Activated CD4-positive, alpha-beta T cell treated with anti-CD3 and anti-CD28 coated beads, Interleukin-10, Interleukin-2, amounts not matched to agents 100 ng/mL and 50 ng/mL, durations not matched to agents 16 hours and 8 hours (primary cell): ENCODE measurements around the gene NYAP2.

Source experiments
- DNase-seq: peaks from one replicate; pipeline ENCODE4 v3.0.0-alpha.2; 2020

The NYAP2 gene

DNA sequence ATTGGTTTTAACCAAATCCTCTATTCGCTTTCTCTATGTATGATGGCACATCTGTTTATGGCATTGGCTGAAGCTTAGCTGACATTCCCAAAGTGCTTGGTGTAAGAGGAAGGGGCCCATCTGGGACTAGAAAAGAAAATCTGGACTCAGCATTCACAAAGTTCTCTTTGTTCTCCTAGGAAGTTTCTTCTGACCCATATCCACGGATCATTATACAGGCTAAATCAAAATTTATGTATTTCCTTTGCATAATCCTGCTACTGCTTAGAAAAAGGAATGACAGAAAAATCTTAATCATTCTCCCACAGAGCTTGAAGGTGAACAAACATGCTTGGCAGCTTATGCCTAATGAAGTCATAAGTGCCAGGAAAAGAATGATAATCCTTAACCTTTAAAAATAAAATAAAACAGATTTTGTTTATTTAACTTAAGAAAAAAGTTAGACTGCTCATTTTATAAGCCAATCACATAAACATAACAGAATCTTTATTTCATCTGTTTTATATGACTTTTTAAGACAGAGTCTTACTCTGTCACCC lies 88.4 kb downstream of the NYAP2 start:
- no peak for DNase-seq

DNA sequence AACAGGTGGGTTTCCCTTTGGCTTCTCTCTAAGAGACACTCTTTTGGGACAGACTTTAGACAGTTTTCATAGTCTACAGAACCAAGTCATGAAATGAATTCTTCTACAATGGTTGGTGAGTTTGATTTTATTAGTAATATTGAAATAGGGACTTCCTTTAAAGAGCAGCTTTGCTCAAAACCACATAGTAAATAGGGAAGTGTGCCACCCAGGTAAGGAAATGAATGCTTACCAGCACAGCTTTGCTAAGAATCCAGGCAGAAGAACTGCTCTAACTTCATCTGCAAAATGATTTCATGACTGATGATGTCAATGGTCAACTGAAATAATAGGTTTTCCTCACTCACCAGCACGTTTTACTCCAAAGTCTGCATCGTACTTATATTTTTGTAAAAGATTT lies 89.2 kb downstream of the NYAP2 start:
- DNase-seq: no peak

DNA sequence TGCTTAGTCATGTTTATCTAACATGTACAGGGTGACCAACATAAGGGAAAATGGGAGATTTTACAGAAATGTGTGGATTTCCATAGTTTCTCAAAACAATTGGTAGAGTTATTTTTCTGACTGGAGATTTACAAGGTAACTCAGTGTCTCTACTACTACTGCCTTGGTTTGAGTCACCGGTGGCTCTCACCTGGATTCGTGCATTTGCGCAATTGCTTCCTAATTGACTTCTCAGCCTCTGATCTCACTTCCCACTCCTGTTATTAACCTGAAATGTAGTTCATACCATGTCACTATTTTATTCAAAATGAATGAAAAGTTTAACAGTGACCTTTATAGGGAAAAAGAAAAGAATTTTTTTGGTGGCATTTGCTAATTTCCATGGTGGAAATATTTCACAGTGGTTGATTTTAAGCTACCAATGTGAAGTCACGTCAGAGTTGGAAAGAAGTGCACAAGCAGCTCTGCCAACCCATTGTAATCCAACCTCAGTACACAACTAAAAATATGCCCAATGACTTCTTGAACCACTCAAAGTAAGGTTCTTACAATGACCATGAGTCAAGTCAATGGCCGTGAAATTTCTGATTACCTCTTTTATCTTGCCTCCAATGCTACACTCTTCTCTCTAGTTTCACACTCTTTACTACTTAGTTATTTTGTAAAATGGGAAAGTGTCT lies 94.0 kb downstream of the NYAP2 start:
- DNase-seq: no peak

DNA sequence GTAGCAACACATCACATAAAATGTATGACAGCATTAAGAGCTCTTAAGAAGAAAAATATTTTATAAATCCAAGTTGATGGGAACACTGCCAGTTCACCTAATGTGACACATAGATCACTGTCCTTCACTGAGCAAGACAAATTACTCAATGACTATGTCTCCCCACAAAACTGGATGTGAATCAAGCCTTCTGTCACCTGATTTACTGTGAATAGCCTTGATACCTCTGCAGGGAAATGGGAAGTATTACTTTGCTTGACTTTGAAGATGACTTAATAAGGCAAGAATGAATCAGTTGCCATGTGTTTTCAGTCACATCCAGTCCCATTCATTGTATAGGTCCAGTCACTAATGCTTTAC lies 94.6 kb downstream of the NYAP2 start:
- peak; percentile 1 for DNase-seq

DNA sequence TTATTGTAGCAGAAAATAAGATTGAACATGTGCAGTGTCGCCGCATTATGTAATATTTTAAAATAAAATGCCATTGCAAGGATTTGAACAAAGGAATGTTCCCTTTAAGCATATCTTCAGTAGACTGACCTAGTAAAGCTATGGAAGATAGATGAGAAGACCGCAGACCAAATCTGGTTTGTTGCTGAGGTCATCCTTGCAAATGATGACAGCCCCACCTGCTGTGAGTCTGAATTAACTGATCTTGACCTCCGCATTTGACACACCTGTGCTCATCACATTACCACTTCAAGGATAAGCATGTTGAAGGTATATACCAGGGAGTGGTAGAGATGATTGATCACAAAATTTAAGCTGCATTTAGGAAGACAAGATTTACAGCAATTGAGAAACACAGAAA lies 96.2 kb downstream of the NYAP2 start:
- no peak for DNase-seq

DNA sequence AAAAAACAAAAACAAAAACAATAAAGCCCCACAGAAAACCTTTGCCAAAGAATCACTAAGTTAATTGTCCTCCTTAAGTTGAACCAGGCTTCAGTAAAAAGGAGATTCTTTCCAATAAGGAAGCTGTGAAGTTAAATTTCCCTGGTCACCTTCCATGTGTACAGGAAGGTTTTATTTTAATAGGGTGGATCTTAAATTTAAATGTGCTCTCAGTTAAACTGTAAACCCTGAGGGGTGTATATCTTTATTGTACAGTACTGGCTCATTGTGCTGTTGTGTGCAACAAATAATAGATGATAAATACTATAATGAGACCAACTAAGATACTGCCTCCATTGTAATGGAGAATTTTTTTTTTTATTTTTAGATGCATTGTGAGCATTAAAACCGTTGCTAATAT lies 97.1 kb downstream of the NYAP2 start:
- DNase-seq: no peak

DNA sequence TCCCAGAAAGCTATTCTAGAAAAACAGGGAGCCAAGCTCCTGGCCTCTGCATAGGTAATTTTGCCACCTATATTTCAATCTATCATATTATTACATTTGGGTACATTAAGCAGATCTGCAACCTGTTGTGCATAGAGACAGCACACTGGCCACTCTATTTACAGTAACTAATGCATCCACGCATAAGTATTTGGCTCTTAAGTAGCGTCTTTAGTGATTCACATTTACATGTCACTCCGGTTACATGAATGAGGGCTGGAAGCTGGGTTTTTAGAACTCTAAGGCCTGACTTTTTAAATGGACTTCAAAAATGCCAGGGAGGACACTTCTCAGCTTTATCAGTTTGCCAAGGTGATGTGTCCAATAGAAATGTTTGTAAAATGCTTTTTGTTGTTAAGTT lies 97.7 kb downstream of the NYAP2 start:
- DNase-seq: no peak

DNA sequence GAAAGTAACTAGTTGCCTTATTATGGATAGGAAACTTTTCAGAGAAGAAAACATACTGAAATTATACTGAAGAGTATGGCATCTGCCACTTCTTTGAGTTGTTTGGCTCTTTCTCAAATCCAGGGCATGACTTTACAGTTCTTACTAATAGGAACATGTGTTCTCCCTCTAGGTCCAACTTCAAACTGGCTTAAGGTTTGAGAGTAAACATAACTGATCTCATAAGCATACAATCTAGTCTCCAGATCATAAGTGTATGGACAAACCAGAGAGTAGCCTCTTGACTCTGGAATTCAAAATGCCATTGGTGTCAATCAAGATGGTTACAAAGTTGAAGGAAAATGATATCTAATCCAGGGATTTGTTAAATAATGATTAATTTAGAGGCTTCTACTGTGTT lies 101.5 kb downstream of the NYAP2 start:
- DNase-seq: no peak

DNA sequence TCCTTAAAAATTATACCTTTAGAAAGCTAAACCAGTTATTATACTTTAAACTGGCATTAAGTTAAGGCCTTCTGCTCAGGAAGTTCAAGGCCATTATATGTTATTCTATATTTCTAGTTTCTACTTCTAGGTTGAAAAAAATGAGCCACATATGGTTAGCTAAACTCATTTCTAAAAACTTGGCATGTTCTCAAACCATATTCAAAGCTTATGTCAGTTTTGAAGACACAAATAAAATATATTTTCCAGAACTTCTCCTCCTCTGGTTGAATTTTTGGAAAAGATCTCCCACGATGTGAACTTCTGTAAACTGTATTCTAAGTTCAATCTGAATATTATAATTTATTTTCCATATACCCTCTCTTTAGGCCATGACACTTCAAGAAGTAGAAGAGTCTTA lies 103.5 kb downstream of the NYAP2 start:
- DNase-seq: no peak

DNA sequence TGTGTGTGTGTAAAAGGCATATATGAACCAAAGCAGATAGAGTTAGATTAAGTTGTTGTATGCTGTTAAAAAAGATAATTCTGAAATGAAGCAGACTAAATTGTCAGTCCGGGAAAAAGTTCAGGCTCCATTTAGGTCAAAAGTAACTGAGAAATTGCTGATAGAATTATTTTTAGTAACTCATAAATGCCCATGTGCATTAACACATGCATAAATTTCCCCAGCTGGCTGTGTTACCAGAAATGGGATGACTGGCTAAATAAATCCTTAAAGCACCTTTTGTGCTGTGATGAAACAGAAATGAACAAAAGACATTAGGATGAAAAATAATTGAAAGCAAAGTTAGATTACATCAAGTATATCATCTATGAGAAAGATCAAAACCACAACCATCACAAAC lies 111.3 kb downstream of the NYAP2 start:
- DNase-seq: no peak

DNA sequence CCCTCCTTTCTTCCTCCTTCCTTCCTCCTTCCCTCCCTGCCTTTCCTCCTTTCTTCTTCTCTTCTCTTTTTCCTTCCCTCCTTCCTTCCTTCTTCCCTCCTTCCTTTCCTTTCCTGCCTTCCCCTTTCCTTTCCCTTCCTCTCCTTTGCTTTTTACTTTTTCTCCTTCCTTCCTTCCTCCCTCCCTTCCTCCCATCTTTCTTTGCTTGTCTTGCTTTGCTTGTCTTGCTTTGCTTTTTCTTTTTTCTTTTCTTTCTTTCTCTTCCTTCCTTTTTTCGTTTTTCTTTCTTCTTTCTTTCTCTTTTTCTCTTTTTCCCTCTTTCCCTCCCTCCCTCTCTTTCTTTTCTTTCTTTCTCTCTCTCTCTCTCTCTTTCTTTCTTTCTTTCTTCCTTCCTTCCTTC lies 113.0 kb downstream of the NYAP2 start:
- no peak for DNase-seq

DNA sequence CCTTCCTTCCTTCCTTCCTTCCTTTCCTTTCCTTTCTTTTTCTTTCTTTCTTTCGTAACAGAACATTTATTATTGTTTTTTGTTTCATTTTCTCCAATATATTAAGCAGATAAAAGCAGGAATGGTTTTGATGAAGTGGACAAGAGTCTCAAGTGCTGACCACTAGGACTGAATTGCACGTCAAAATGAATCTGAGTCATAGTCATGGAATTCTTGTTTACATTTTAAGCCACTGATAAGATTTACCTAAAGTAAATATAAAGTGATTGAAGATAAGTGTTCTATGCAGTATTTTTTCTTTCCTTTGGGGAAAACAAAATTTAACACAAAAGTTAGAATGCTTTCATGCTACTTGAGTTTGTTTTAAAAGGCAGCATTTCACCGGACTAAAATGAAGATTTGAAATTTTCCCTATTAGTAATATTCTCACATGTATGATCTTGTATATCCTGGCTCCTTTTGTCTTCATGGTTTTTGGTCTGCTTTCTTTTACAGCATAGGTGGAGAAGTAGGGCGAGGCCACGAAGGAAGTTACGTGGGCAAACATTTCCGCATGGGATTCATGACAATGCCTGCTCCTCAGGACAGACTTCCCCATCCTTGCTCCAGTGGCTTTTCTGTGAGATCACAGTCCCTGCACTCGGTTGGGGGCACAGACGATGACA lies 113.5 kb downstream of the NYAP2 start:
- DNase-seq: no peak

DNA sequence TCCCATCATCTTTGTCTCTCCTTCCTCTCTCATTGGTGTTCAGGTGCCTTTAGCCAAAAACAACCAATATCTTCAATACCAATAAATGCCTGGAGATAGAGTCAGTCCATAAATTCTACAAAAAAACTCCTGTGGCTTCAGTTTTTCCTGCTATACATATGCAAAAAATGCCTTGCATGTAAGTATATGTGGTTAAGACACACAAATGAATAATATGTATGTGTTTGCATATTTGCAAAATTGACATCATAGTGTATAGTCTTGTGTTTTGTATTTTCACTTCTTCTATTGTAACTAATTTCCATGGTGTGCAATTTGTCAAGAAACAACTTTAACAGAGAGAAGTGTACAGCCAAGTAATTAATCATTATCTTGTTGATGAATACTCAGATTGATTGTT lies 115.5 kb downstream of the NYAP2 start:
- DNase-seq: no peak

DNA sequence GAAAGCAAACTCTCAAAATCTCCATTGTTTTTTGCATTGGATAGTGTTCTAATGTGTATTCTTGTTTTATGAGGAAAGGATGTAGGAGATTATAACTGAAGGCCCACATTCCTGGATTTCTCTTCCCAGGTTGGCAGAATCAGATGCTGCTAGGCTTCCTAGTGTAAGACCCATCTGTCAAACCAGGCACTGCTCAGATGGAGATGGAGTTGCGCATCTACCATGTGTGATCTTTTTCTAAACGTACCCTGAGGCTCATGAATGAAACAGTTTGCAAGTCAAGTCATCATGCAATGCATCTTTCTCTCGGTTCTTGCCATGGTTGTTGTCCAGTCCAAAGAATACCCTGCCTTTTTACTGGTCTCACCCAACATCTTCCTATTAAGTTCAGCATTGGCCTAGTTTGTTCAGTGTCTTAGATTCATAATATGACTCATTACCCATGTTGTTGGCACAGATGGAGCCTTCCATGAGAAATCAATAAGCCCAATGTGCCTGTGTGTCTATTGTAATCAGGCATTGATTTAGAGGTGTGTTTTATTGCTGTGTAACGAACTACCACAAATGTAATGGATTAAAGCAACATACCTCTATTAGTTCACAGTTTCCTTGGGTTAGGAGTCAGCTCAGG lies 127.4 kb downstream of the NYAP2 start:
- DNase-seq: no peak

DNA sequence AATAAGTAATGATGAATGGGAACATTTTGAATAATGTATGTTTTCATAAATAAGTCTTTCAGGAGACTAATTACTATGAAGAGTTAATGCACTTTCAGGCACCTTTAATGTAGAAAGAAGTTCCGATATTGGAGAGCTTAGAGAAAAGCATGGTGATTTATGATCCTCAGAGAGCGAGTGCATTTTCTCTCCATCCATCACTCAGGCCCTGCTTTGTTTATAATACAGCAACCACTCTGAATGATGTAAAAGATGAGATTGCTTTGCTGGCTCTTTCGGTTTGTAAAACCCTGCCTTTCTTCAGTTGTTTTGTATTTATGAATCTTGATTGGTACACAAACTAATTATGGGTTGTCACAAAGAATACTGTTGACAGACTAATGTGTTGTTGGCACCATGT lies 132.0 kb downstream of the NYAP2 start:
- DNase-seq: no peak

DNA sequence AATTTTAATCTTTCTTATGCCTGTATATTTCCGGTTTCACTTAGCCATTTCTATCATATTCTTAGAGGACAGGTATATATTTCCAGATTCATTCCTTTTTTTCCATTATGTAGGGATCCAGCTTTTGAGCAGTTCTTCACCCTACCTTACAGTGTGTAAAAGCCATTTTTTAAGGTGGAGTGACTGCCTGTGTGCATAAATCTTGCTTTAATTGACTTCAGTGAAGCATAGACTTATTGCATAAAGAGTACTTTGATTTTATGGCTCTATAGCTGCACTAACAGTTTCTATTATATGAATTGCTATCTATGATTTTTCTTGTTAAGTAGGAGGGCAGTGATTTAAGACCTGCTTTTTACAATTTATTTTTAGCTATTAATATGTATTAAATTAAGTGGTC lies 132.6 kb downstream of the NYAP2 start:
- no peak for DNase-seq

DNA sequence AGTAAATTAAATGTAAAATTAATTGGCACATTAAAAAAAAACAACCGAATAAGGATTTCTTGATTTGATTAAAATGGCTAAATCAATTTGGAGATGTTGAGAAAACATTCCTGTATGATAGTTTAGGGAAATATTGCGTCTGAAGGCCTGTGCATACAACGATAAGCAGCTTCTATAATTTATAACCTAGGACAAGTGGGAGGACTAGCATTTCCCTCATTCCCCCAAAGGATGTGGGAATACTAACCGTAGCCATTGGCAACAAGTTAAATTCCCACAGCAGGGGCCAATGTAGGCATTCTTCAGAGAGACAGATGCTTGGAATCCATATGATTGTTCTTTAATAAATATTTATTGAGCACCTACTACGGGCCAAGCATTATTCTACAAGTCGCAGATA lies 134.5 kb downstream of the NYAP2 start:
- no peak for DNase-seq

DNA sequence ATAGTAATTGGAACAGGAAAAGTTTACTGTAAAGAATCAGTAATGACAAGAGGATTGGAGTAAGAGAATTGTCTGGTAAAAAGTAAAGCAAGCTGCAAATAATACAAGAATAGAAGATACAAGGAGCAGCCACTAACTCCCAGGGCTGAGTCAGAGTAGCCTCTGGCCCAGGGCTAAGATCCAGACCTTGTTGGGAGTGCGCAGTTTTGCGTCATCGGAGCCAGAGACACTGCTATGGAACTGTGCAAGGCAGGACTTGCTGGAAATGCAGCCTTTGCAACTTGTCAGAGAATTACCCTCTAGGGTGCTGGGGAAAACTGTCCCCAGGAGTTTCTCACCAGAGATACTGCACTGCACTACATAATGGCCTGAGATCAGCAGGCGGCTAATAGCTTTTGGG lies 135.2 kb downstream of the NYAP2 start:
- DNase-seq: no peak

DNA sequence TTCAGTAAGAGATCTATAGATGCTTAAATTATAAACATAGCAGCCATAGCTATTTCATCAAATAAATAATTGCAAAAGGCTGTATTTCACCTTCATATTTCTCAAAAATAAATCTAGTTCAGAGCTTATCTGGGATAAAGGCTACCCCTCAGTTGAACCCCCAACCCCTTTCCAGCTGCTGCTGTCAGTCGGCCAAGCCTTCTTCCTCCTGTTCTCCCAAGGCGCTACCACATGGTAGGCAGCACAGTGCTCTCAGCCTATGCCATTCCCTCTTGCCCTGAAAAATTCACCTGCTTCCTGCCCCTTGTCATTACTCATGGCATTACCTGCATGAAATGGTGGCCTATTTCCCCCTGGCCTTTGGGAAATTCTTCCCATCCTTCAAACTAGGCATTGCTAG lies 136.5 kb downstream of the NYAP2 start:
- no peak for DNase-seq

DNA sequence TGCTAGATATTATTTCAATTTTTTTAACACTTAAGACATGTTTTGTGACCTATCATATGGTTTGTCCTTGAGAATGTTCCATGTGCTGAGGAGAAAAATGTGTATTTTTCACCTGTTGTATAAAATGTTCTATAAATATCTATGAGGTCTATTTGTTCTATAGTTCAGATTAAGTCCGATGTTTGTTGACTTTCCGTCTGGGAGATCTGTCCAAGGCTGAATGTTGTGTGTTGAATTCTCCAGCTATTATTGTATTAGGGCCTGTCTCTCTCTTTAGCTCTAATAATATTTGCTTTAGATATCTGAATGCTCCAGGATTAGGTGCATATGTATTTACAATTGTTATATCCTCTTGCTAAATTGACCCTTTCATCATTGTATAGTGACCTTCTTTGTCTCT lies 144.1 kb downstream of the NYAP2 start:
- no peak for DNase-seq

DNA sequence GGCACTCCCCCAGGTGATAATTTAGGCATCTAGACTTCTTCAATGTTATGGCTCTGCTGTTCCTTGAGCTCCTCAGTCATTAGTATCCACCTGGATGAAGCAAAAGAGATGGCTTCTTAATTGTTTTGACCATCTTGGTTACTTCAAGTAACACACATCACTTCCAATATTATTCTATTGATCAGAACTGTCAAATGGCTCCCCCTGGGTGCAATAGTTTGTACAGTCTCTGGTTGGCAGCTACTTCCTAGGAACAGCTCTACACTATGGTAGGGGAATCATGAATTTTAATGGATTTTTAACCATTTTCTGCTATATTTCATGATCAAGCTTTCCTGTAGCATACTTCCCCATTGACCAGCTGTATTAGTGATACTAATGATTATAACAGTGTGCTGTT lies 157.0 kb downstream of the NYAP2 start:
- no peak for DNase-seq

DNA sequence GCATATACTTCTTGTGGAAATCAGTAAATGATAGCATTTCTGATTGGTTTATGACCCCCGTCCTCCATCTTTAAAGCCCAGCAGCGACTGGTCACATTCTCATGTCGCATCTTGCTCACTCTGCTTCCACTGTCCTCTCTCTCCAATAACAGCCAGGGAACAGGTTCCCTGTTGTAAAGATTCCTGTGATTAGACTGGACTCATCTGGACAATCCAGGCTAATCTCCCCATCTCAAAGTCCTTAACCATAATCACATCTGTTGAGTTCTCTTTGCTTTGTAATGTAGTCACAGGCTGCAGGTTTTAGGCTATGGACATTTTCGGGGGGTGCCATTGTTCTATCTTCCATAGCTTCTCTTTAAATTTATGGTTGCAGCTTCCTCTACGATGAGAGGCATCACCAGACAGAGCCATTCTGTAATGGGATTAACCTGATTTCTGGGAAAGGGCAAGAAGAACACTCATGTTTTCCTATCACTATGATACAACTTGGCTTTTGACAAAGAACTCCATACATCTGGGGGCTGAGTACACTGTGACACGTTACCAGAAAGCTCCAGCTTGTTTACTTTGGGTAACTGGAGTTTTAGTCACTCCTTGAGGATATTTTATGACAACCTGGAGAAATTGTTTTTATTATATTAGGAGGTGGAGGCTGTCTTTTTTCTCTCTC lies 159.0 kb downstream of the NYAP2 start:
- no peak for DNase-seq

DNA sequence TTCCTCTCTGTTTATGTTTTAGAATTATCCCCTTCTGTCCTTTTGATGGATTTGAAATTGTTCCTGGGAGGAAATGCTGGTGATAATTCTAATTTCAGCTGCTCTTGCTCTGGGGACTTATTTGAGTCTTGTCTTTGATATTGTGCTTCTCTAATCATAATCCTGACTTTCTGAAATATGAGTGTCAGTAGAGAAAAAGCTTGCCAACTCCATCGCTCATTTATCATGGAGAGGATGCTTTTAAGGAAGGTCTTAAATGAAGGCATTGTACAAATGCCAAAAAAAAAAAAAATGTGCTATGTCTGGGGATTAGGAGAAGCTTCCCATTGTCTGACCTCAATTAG lies 159.5 kb downstream of the NYAP2 start:
- no peak for DNase-seq

DNA sequence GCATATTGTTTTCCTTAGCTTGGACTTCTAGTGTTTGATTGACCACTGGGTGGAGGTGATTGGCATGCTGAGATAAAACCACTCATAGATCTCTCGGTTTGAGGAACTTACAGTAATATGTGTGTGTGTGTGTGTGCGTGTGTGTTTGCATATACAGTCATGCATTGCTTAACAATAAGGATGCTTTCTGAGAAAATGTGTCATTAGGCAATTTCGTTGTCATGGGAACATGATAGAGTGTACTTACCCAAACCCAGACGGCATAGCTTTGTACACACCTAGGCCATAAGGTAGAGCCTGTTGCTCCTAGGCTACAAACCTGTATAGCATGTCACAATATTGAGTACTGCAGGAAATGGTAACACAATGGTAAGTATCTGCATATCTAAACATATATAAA lies 167.3 kb downstream of the NYAP2 start:
- DNase-seq: no peak
